GM19240 (cell line): Measurements from ENCODE around the gene GRIP1.

ENCODE experiments used
- DNase-seq: peaks from one replicate; pipeline ENCODE4 v3.0.0; 2011; ENCODE audit warnings: low spot score; ENCODE audit not compliant: insufficient read length

Gene GRIP1

GRCh38 chr12:66694666-66695613 is 16.1 kb upstream of the GRIP1 start:
- no peak for DNase-seq

GRCh38 chr12:66693901-66694513 is 15.1 kb upstream of the GRIP1 start:
- peak; percentile 5 for DNase-seq

GRCh38 chr12:66692986-66693385 is 14.1 kb upstream of the GRIP1 start:
- no peak for DNase-seq

- DNase-seq, result no peak
These were observed 13.3 kb upstream of the GRIP1 start for GRCh38 chr12:66692170-66692569.

GRCh38 chr12:66688846-66689439 is 10.1 kb upstream of the GRIP1 start:
- DNase-seq, result peak; percentile 50

GRCh38 chr12:66684222-66684621 is 5.3 kb upstream of the GRIP1 start:
- no peak for DNase-seq

GRCh38 chr12:66683822-66684221 is 4.9 kb upstream of the GRIP1 start:
- no peak for DNase-seq

- DNase-seq, result no peak
These were observed 4.2 kb upstream of the GRIP1 start for GRCh38 chr12:66683073-66683472.

GRCh38 chr12:66679461-66680084 is 697 bp upstream of the GRIP1 start:
- DNase-seq, result no peak

- DNase-seq, result no peak
These were observed 2.6 kb downstream of the GRIP1 start for GRCh38 chr12:66676241-66676640.

- no peak for DNase-seq
These were observed 4.3 kb downstream of the GRIP1 start for GRCh38 chr12:66674495-66675122.

- no peak for DNase-seq
These were observed 9.3 kb downstream of the GRIP1 start for GRCh38 chr12:66669541-66669940.

GRCh38 chr12:66668311-66668710 is 10.6 kb downstream of the GRIP1 start:
- no peak for DNase-seq

- DNase-seq, result no peak
These were observed 11.0 kb downstream of the GRIP1 start for GRCh38 chr12:66667906-66668305.

GRCh38 chr12:66666481-66666880 is 12.4 kb downstream of the GRIP1 start:
- DNase-seq, result no peak

- no peak for DNase-seq
These were observed 13.4 kb downstream of the GRIP1 start for GRCh38 chr12:66665435-66665985.

- DNase-seq, result no peak
These were observed 14.8 kb downstream of the GRIP1 start for GRCh38 chr12:66664076-66664475.

- no peak for DNase-seq
These were observed 15.3 kb downstream of the GRIP1 start for GRCh38 chr12:66663611-66664010.

GRCh38 chr12:66662729-66663128 is 16.1 kb downstream of the GRIP1 start:
- no peak for DNase-seq

GRCh38 chr12:66662179-66662578 is 16.7 kb downstream of the GRIP1 start:
- DNase-seq, result no peak

GRCh38 chr12:66661357-66661756 is 17.5 kb downstream of the GRIP1 start:
- DNase-seq, result no peak
